GM12892 (cell line): ENCODE measurements around the gene KHK.

Experiments
- POLR2A ChIP-seq: IDR thresholded peaks from 2 replicates; pipeline ENCODE4 v1.6.1; 2011; ENCODE audit warnings: low read depth, low read length, control low read depth
- POLR2AphosphoS5 ChIP-seq: IDR thresholded peaks from 2 replicates; pipeline ENCODE4 v1.6.1; 2011; ENCODE audit warnings: low read depth, low read length, control low read depth

DNA sequence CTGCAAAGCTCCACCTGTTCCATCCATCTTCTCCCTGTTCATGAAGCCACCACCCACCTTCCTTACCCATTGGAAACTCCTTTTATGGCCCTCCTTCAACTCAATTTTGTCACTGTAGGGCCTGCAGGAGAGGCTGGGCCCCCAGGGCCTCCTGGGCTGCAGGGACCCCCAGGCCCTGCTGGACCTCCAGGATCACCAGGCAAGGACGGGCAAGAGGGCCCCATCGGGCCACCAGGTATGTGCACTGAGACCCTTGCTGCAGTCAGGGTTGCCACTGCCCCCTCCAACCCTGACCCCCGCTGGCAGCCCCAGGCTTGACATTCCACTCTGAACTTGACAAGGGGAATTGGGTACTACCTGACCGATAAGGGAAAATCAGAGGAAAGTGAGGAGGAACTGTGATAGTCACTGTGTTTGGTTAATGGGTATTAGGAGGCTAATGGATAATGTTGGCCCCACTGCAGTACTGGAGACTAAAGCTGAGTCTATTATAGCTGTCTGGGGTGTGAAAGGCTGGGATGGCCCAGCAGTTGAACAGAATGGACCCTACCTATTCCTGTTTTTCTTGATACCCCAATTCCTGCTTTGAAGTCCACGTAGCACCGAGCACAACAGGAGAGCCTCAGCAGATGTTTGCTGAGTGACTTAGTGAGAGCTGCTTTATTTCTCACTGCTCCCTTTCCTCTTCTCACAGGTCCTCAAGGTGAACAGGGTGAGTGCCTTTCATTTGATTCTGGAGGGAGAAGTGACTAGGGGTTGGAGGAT, 2.1 kb upstream of the KHK start:
- TF ChIP-seq POLR2A (no peak), POLR2AphosphoS5 (no peak)
